Natural killer cell (primary cell): ENCODE results near the gene ZNF765. TPM values are rescaled to one million over a fixed set of nuclear protein-coding genes. Genes with fewer than 3 reads are reported as not detected.
"Not testable (repeated sequence)": the region's sequence is repeated elsewhere in the genome, so short reads cannot be mapped to it uniquely, and the experiment has no call there.

Experiments
- ATAC-seq, 3 donors: fragments of 150-1000 bp in 2 of 3; fragments of 200-7000 bp in 1 of 3; cut with Tn5 transposase; 1 replicate in 1 of 3; 2 replicates in 2 of 3; pipeline ENCODE4 v1.10.0; 2021; ENCODE audit warnings: mild to moderate bottlenecking in 2 of 3, moderate library complexity in 2 of 3
- DNase-seq, 2 donors: peaks; one replicate each; pipeline versions ENCODE4 v3.0.0 to v3.0.0-alpha.2; 2013 to 2021; ENCODE audit warnings: mixed read lengths in 1 of 2
- H3K27ac ChIP-seq: one replicate; pipeline ENCODE4 v1.5.1; 2013; ENCODE audit warnings: mild to moderate bottlenecking, low read length
- H3K27me3 ChIP-seq: one replicate; pipeline ENCODE4 v1.6.1; 2013; ENCODE audit warnings: low read length; ENCODE audit not compliant: control insufficient read depth, insufficient read depth
- H3K36me3 ChIP-seq: one replicate; pipeline ENCODE4 v1.6.1; 2013; ENCODE audit warnings: low read length; ENCODE audit not compliant: control insufficient read depth, insufficient read depth
- H3K4me1 ChIP-seq: one replicate; pipeline ENCODE4 v1.6.1; 2013; ENCODE audit warnings: low read length; ENCODE audit not compliant: control insufficient read depth, insufficient read depth
- H3K4me3 ChIP-seq: one replicate; pipeline ENCODE4 v1.5.1; 2013; ENCODE audit warnings: low read length
- H3K9me3 ChIP-seq: one replicate; pipeline ENCODE4 v1.6.1; 2013; ENCODE audit warnings: low read length; ENCODE audit not compliant: control insufficient read depth, insufficient read depth
- H3K27ac Mint-ChIP-seq, 2 donors: one replicate each; pipeline ENCODE4 v1.8.0; 2022; ENCODE audit warnings: mild to moderate bottlenecking in 2 of 2, mixed read lengths in 2 of 2, moderate library complexity in 1 of 2
- H3K27me3 Mint-ChIP-seq, 2 donors: one replicate each; pipeline ENCODE4 v1.8.0; 2022; ENCODE audit warnings: low read depth in 2 of 2, mixed read lengths in 2 of 2
- H3K36me3 Mint-ChIP-seq: one replicate; pipeline ENCODE4 v1.8.0; 2022; ENCODE audit warnings: mixed read lengths
- H3K4me1 Mint-ChIP-seq, 2 donors: one replicate each; pipeline ENCODE4 v1.8.0; 2022; ENCODE audit warnings: mixed read lengths in 2 of 2
- H3K4me3 Mint-ChIP-seq: one replicate; pipeline ENCODE4 v1.8.0; 2022; ENCODE audit warnings: mild to moderate bottlenecking, moderate library complexity, mixed read lengths
- H3K9me3 Mint-ChIP-seq, 2 donors: one replicate each; pipeline ENCODE4 v1.8.0; 2022; ENCODE audit warnings: mixed read lengths in 2 of 2
- CTCF ChIP-seq: fragments of 200-600 bp; IDR thresholded peaks from one replicate; pipeline ENCODE4 v1.8.0; 2022; ENCODE audit warnings: antibody characterized with exemption
- WGBS: methylation state at CpG from one replicate; pipeline ENCODE4 v1.1.7; 2013; ENCODE audit warnings: missing lambda C conversion rate; ENCODE audit not compliant: insufficient coverage; 5-methylcytosine and 5-hydroxymethylcytosine counted together
- intact Hi-C: fragments of 100-400 bp; cut with micrococcal nuclease; formaldehyde crosslinking; loops from one replicate; pipeline ENCODE4 v1.14.2; 2022
- total RNA-seq, 4 donors: library from RNA; stranded (reverse); fragments of 120-200 nt in 1 of 4; gene quantifications; one replicate each; pipeline versions ENCODE4 v1.2.3 to v1.2.4, GENCODE V29; 2013 to 2022

Gene ZNF765
- total RNA-seq, 3 donors from 2014 or later (not counting 1 experiment from before 2014, with no cell fraction given), result 8.5 to 16.4 (median 11.8) TPM

GRCh38 chr19:53455828-53456227 lies 60.9 kb downstream of the ZNF765 start:
- ATAC-seq, result no peak
- 98% methylated on average over 8 of the region's 9 CpGs for WGBS
- H3K27ac ChIP-seq, result no peak overlapping the region
- no peaks in the 10 kb centered on the region for H3K4me1 ChIP-seq
- Mint-ChIP-seq H3K4me3 (no peak overlapping the region), H3K36me3 (peaks cover 71% of the 10 kb centered on the region), H3K27me3 (no peaks in the 10 kb centered on the region), H3K4me1 (no peaks in the 10 kb centered on the region), H3K9me3 (peaks cover 28 to 32% of the 10 kb centered on the region in 2 donors), H3K27ac (no peak overlapping the region)
- no peak for TF ChIP-seq CTCF
- H3K36me3 ChIP-seq, result peaks cover 38% of the 10 kb centered on the region
- intact Hi-C loops, result no loop called here
- no peak for DNase-seq
- no peak overlapping the region for H3K4me3 ChIP-seq
- no peaks in the 10 kb centered on the region for H3K27me3 ChIP-seq
- H3K9me3 ChIP-seq, result peaks cover 76% of the 10 kb centered on the region

- H3K4me1 Mint-ChIP-seq, ATAC-seq, H3K4me3 Mint-ChIP-seq, DNase-seq, H3K27me3 ChIP-seq, H3K36me3 ChIP-seq, H3K27ac ChIP-seq, H3K27ac Mint-ChIP-seq, H3K4me3 ChIP-seq, H3K4me1 ChIP-seq: not testable (repeated sequence)
- Mint-ChIP-seq H3K27me3 (peaks cover 15% of the 10 kb centered on the region in 2 donors), H3K36me3 (peaks cover 52% of the 10 kb centered on the region), H3K9me3 (peaks cover 38 to 39% of the 10 kb centered on the region in 2 donors)
- WGBS, result 86% methylated on average over 11 of the region's 11 CpGs
- H3K9me3 ChIP-seq, result peaks cover 58% of the 10 kb centered on the region
- intact Hi-C loops, result loop anchor here (10.0 kb wide), 1 partner anchor 265 kb away; the partner anchor contains the start of gene ZNF665
Observed at GRCh38 chr19:53460131-53460721, 65.3 kb downstream of the ZNF765 start.

- peaks cover 22 to 23% of the 10 kb centered on the region in 2 donors for H3K9me3 Mint-ChIP-seq
- H3K4me1 Mint-ChIP-seq, result peaks cover 0 to 10% of the 10 kb centered on the region in 2 donors
Observed at GRCh38 chr19:53461866-53462265, 66.9 kb downstream of the ZNF765 start.

More at GRCh38 chr19:53461866-53462265, 66.9 kb downstream of the ZNF765 start:
- Histone ChIP-seq H3K27ac (no peak overlapping the region), H3K36me3 (no peaks in the 10 kb centered on the region), H3K9me3 (peaks cover 46% of the 10 kb centered on the region), H3K27me3 (no peaks in the 10 kb centered on the region), H3K4me3 (no peak overlapping the region), H3K4me1 (peaks cover 4% of the 10 kb centered on the region)
- Mint-ChIP-seq H3K27me3 (peaks cover 15 to 18% of the 10 kb centered on the region in 2 donors), H3K27ac (no peak overlapping the region), H3K4me3 (no peak overlapping the region), H3K36me3 (peaks cover 36% of the 10 kb centered on the region)
- intact Hi-C loops, result loop anchor here (10.0 kb wide), 1 partner anchor 267 kb away; the partner anchor contains the start of gene ZNF665
- TF ChIP-seq CTCF, result no peak
- WGBS, result 93% methylated on average over 6 of the region's 6 CpGs
- ATAC-seq (no peak), DNase-seq (no peak)
